Middle frontal gyrus (tissue), 1 donor: Measurements from ENCODE around the gene GASK1B.
A peak's percentile ranks its signal among the peaks of the same experiment; 100 is the strongest.

ENCODE experiments used
- DNase-seq: peaks from one replicate; pipeline ENCODE4 v3.0.0-alpha.2; 2015; ENCODE audit warnings: low spot score; ENCODE audit errors: extremely low spot score

The GASK1B gene

GRCh38 chr4:158146736-158147135, 26.1 kb downstream of the GASK1B start:
- DNase-seq: peak; percentile 2

DNA sequence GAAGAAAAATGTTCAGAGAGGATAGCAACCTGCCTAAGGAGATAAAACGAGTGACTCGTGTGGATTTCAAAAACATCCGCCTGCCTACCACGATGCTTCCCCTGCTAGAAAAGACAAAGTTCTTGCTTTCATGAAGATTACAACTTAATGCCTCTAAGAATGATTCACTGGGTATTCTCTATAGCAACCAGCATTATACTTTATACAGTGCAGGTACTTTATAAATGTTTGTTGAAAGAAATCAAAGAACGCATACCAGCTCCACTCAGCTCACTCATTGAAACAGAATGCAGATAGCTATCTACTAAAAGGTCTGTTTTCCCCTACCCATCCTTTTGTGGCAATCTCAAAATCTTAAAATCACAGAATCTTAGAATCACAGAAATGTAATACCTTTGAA, 33.7 kb downstream of the GASK1B start:
- DNase-seq: no peak

DNA sequence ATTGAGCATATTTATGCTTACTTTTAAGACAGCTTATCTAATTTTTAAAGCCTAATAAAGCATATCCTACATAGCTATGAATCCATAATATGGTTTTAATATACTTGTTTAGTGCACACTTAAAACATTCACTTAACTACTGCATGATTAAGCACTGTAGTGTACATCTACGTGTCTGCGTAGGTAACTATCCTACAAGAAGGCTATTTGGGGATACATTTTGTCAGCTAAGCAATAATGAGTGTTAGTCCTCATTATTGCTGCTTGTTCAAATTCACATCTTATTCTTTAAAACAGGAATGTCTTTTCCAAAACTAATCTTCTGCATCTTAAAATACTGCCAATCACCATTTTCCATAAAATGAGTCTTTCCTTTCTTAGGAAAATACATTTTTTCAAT, 38.6 kb downstream of the GASK1B start:
- DNase-seq: no peak

GRCh38 chr4:158133551-158133950, 39.3 kb downstream of the GASK1B start:
- DNase-seq: no peak

DNA sequence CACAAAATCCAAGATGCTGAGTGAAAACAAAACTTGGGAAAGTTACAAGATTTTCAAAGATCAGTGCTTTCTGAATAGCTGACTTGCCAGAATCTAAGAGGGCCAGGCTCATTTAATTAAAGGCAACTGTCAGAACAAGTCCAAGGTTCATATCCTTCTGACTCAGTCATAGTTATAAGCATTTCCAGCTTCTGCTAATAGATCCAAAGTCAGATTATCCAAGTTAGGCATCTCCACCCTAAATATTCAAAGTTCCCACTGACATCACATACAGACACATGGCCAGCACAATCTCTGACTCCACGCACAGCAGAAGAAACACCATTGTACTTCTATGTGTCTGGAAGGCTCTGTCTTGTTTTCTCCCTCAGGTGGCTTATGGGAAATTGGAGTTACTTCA, 41.8 kb downstream of the GASK1B start:
- DNase-seq: no peak

DNA sequence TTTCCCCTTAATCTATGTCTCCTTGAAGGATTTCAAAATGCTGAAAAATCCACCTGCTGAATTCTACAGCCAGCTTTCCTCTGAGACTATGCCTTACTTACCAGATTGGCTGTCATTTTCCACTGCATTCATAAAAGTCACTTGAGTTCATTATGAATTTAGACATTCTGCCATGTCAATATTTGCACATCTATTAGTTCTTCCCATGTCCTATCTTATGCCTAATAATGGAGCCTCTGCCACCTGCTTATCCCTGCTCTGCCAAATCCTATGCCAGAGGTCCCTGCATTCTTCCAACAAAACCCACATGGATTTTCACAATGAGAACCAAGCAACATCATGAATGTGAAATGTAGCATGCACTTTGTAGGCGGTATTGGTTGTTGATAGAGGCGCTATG, 42.6 kb downstream of the GASK1B start:
- no peak for DNase-seq

GRCh38 chr4:158129694-158130093, 43.1 kb downstream of the GASK1B start:
- DNase-seq: no peak

- DNase-seq: no peak
Observed at GRCh38 chr4:158128540-158128939, 44.3 kb downstream of the GASK1B start.

- no peak for DNase-seq
Observed at GRCh38 chr4:158125310-158125709, 47.5 kb downstream of the GASK1B start.
